ENCODE results near the gene TEDC1.

The TEDC1 gene

GRCh38 chr14:105489542-105490266 is 1.3 kb upstream of the TEDC1 start (continued):
- TF ChIP-seq KLF17 (tag by site-specific recombination; IDR thresholded peaks at IDR 0.05) (no peak; the same call in 1 of the 2 replicates), ZNF639 (tag by site-specific recombination; IDR thresholded peaks at IDR 0.05) (0 out of 2 replicates have a peak, but pooled peaks have one; percentile 30), KLF1 (tag by site-specific recombination; IDR thresholded peaks at IDR 0.05) (peak; percentile 52), ZNF629 (tag by site-specific recombination; IDR thresholded peaks at IDR 0.05) (peak; percentile 65), KLF8 (tag by site-specific recombination; IDR thresholded peaks at IDR 0.05) (peak; percentile 96), HOXA7 (CRISPR knock-in tag; IDR thresholded peaks at IDR 0.05; ENCODE audit: borderline replicate concordance) (no peak), ZBTB20 (tag by site-specific recombination; IDR thresholded peaks at IDR 0.05) (peak; percentile 58; the same call in 1 of the 2 replicates), KLF9 (tag by site-specific recombination; IDR thresholded peaks at IDR 0.05; ENCODE audit: low read depth) (peak; percentile 66; the same call in 1 of the 2 replicates), PRDM2 (tag by site-specific recombination; IDR thresholded peaks at IDR 0.05; ENCODE audit: borderline replicate concordance) (no peak), ZSCAN16 (tag by site-specific recombination; IDR thresholded peaks at IDR 0.05) (no peak), ZBTB48 (tag by site-specific recombination; IDR thresholded peaks at IDR 0.05) (peak; percentile 51; the same call in 1 of the 2 replicates), GLI4 (tag by site-specific recombination; IDR thresholded peaks at IDR 0.05) (0 out of 2 replicates have a peak, but pooled peaks have one; percentile 28), INSM2 (tag by site-specific recombination; IDR thresholded peaks at IDR 0.05) (no peak), ZNF561 (tag by site-specific recombination; IDR thresholded peaks at IDR 0.05; ENCODE audit: borderline replicate concordance) (peak; percentile 61; the same call in 1 of the 2 replicates), ZNF585B (tag by site-specific recombination; IDR thresholded peaks at IDR 0.05) (no peak), ZFP41 (tag by site-specific recombination; IDR thresholded peaks at IDR 0.05; ENCODE audit: borderline replicate concordance) (no peak), ZNF174 (tag by site-specific recombination; IDR thresholded peaks at IDR 0.05) (no peak), SP7 (tag by site-specific recombination; IDR thresholded peaks at IDR 0.05) (peak; percentile 73; the same call in 1 of the 2 replicates), KLF16 (tag by site-specific recombination; IDR thresholded peaks at IDR 0.05) (peak; percentile 70), OVOL3 (tag by site-specific recombination; IDR thresholded peaks at IDR 0.05) (no peak)
- TF ChIP-seq, protein P1, sequence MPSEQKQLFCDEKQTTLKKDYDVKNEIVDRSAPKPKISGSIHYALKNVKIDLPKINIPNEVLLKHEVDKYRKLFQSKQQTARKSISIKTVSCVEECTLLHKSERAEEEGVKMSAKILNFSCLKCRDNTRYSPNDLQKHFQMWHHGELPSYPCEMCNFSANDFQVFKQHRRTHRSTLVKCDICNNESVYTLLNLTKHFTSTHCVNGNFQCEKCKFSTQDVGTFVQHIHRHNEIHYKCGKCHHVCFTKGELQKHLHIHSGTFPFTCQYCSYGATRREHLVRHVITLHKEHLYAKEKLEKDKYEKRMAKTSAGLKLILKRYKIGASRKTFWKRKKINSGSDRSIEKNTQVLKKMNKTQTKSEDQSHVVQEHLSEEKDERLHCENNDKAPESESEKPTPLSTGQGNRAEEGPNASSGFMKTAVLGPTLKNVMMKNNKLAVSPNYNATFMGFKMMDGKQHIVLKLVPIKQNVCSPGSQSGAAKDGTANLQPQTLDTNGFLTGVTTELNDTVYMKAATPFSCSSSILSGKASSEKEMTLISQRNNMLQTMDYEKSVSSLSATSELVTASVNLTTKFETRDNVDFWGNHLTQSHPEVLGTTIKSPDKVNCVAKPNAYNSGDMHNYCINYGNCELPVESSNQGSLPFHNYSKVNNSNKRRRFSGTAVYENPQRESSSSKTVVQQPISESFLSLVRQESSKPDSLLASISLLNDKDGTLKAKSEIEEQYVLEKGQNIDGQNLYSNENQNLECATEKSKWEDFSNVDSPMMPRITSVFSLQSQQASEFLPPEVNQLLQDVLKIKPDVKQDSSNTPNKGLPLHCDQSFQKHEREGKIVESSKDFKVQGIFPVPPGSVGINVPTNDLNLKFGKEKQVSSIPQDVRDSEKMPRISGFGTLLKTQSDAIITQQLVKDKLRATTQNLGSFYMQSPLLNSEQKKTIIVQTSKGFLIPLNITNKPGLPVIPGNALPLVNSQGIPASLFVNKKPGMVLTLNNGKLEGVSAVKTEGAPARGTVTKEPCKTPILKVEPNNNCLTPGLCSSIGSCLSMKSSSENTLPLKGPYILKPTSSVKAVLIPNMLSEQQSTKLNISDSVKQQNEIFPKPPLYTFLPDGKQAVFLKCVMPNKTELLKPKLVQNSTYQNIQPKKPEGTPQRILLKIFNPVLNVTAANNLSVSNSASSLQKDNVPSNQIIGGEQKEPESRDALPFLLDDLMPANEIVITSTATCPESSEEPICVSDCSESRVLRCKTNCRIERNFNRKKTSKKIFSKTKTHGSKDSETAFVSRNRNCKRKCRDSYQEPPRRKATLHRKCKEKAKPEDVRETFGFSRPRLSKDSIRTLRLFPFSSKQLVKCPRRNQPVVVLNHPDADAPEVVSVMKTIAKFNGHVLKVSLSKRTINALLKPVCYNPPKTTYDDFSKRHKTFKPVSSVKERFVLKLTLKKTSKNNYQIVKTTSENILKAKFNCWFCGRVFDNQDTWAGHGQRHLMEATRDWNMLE (tag by site-specific recombination; conservative IDR thresholded peaks at IDR 0.05; ENCODE audit: low read depth): no peak
- TF ChIP-seq, protein P2, sequence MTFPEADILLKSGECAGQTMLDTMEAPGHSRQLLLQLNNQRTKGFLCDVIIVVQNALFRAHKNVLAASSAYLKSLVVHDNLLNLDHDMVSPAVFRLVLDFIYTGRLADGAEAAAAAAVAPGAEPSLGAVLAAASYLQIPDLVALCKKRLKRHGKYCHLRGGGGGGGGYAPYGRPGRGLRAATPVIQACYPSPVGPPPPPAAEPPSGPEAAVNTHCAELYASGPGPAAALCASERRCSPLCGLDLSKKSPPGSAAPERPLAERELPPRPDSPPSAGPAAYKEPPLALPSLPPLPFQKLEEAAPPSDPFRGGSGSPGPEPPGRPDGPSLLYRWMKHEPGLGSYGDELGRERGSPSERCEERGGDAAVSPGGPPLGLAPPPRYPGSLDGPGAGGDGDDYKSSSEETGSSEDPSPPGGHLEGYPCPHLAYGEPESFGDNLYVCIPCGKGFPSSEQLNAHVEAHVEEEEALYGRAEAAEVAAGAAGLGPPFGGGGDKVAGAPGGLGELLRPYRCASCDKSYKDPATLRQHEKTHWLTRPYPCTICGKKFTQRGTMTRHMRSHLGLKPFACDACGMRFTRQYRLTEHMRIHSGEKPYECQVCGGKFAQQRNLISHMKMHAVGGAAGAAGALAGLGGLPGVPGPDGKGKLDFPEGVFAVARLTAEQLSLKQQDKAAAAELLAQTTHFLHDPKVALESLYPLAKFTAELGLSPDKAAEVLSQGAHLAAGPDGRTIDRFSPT (tag by site-specific recombination; IDR thresholded peaks at IDR 0.05): no peak
